ENCODE results near the gene TNS4. TPM values are rescaled to one million over a fixed set of nuclear protein-coding genes. Genes with fewer than 3 reads are reported as not detected.
A peak's percentile ranks its signal among the peaks of the same experiment; 100 is the strongest.

TNS4 gene
- total RNA-seq, 1 experiment from 2014 or later, result 36.6 TPM

- no peaks in the 10 kb centered on the region for H3K9me2 ChIP-seq (ENCODE audit: insufficient read depth)
- no TSS peak for BruUV-seq (replicated peaks)
- peaks cover 7% of the 10 kb centered on the region; the same call in 1 of the 2 replicates for H3K79me2 ChIP-seq (ENCODE audit: insufficient read depth, low read length)
- H2AFZ ChIP-seq (ENCODE audit: low read depth, low read length, poor library complexity, severe bottlenecking), result no peak overlapping the region
- POLR2A ChIA-PET, result no interaction called here
- no peaks in the 10 kb centered on the region for H3K9me3 ChIP-seq (ENCODE audit: control insufficient read depth in 1 of 2, insufficient read depth in 1 of 2, low read depth in 1 of 2, low read length in 2 of 2)
- DNase-seq (ENCODE audit: low read depth, low spot score) (no peak), ATAC-seq (no peak)
- H3K4me3 ChIP-seq (replicated peaks in 1 of 2; ENCODE audit: low read depth in 1 of 2, low read length in 2 of 2), result no peak overlapping the region
- H3K4me1 ChIP-seq (ENCODE audit: control insufficient read depth in 1 of 2, insufficient read depth in 2 of 2, low read length in 2 of 2), result peaks cover 33 to 62% of the 10 kb centered on the region in 2 experiments
- TF ChIP-seq EZH2phosphoT487 (IDR thresholded peaks at IDR 0.05; ENCODE audit: borderline replicate concordance) (no peak), FOSL1 (IDR thresholded peaks at IDR 0.05; ENCODE audit: low read depth) (no peak), CBX3 (IDR thresholded peaks at IDR 0.05; ENCODE audit: low read depth) (no peak), POLR2A (IDR thresholded peaks at IDR 0.05; ENCODE audit: borderline replicate concordance, extremely low read depth, insufficient read depth, insufficient read length) (no peak), EZH2 (IDR thresholded peaks at IDR 0.05) (no peak), POLR2AphosphoS5 (IDR thresholded peaks at IDR 0.05; ENCODE audit: low read depth, low read length) (no peak)
- CTCF ChIA-PET, result no interaction called here
- intact Hi-C loops (cut with micrococcal nuclease), result no loop called here
- H3K27me3 ChIP-seq (ENCODE audit: insufficient read depth, low read length), result no peaks in the 10 kb centered on the region
- H3K27ac ChIP-seq (ENCODE audit: low read depth, low read length), result peak overlapping the region; percentile 14; the same call in 1 of the 2 replicates
- H3K4me2 ChIP-seq (ENCODE audit: low read length), result 0 out of 2 replicates have a peak overlapping the region, but pooled peaks have one; percentile 5
- H3K36me3 ChIP-seq (ENCODE audit: control insufficient read depth in 1 of 2, insufficient read depth in 2 of 2, low read length in 2 of 2), result peaks cover 11 to 27% of the 10 kb centered on the region in 2 experiments
- RAD21 ChIA-PET (ENCODE audit: low non-redundant PET in 1 of 2, low total read pairs in 2 of 2, uncharacterized antibody in 2 of 2, unreplicated experiment in 2 of 2), result no interaction called here
- no peaks in the 10 kb centered on the region for H4K20me1 ChIP-seq (ENCODE audit: insufficient read depth)
- no peak overlapping the region; the same call in 1 of the 2 replicates for H3K9ac ChIP-seq (ENCODE audit: low read length)
Observed at GRCh38 chr17:40490289-40490853, 11.1 kb downstream of the TNS4 start.

GRCh38 chr17:40487371-40488020 lies 13.9 kb downstream of the TNS4 start:
- H3K27me3 ChIP-seq (ENCODE audit: insufficient read depth, low read length), result no peaks in the 10 kb centered on the region
- intact Hi-C loops (cut with micrococcal nuclease), result no loop called here
- H3K79me2 ChIP-seq (ENCODE audit: insufficient read depth, low read length), result no peaks in the 10 kb centered on the region
- no TSS peak for BruUV-seq (replicated peaks)
- H3K9me3 ChIP-seq (ENCODE audit: control insufficient read depth in 1 of 2, insufficient read depth in 1 of 2, low read depth in 1 of 2, low read length in 2 of 2), result no peaks in the 10 kb centered on the region
- POLR2A ChIA-PET, result interaction anchor here (1.3 to 1.6 kb wide), 2 partner anchors 11 to 14 kb away, joined by 6 to 11 read pairs; partner anchors contain the start of gene TNS4
- RAD21 ChIA-PET (ENCODE audit: low non-redundant PET in 1 of 2, low total read pairs in 2 of 2, uncharacterized antibody in 2 of 2, unreplicated experiment in 2 of 2), result interaction anchor here in 1 of 2 experiments (0.9 kb wide), 1 partner anchor 46 kb away, joined by 4 read pairs; no protein-coding TSS in a partner anchor
- ATAC-seq, result no peak
- peak overlapping the region; percentile 49; the same call in 1 of the 2 replicates for H3K27ac ChIP-seq (ENCODE audit: low read depth, low read length)
- H3K4me1 ChIP-seq (ENCODE audit: control insufficient read depth in 1 of 2, insufficient read depth in 2 of 2, low read length in 2 of 2), result peaks cover 57 to 86% of the 10 kb centered on the region in 2 experiments
- H2AFZ ChIP-seq (ENCODE audit: low read depth, low read length, poor library complexity, severe bottlenecking), result no peak overlapping the region
- no peak overlapping the region for H3K9ac ChIP-seq (ENCODE audit: low read length)
- no peak overlapping the region for H3K4me3 ChIP-seq (replicated peaks in 1 of 2; ENCODE audit: low read depth in 1 of 2, low read length in 2 of 2)
- CTCF ChIA-PET, result no interaction called here
- DNase-seq (ENCODE audit: low read depth, low spot score), result no peak
- H4K20me1 ChIP-seq (ENCODE audit: insufficient read depth), result no peaks in the 10 kb centered on the region
- H3K36me3 ChIP-seq (ENCODE audit: control insufficient read depth in 1 of 2, insufficient read depth in 2 of 2, low read length in 2 of 2), result peaks cover 6 to 11% of the 10 kb centered on the region in 2 experiments; a peak in 3 of 4 replicates
- no peaks in the 10 kb centered on the region for H3K9me2 ChIP-seq (ENCODE audit: insufficient read depth)
- peak overlapping the region; percentile 72; the same call in 1 of the 2 replicates for H3K4me2 ChIP-seq (ENCODE audit: low read length)
- TF ChIP-seq REST (IDR thresholded peaks at IDR 0.05; ENCODE audit: low read depth) (no peak), FOSL1 (IDR thresholded peaks at IDR 0.05; ENCODE audit: low read depth) (no peak), CTCF (IDR thresholded peaks at IDR 0.05 in 2 of 3, conservative IDR thresholded peaks at IDR 0.05 in 1 of 3; ENCODE audit: borderline replicate concordance in 1 of 3, insufficient read depth in 1 of 3, low read depth in 2 of 3, low read length in 2 of 3) (no peak), EZH2phosphoT487 (IDR thresholded peaks at IDR 0.05; ENCODE audit: borderline replicate concordance) (no peak), CBX3 (IDR thresholded peaks at IDR 0.05; ENCODE audit: low read depth) (no peak), ELF1 (IDR thresholded peaks at IDR 0.05; ENCODE audit: borderline replicate concordance, low read depth) (no peak), SRF (IDR thresholded peaks at IDR 0.05; ENCODE audit: low read depth) (no peak), RAD21 (IDR thresholded peaks at IDR 0.05; ENCODE audit: low read depth) (no peak), SP1 (IDR thresholded peaks at IDR 0.05; ENCODE audit: low read depth) (no peak), ZNF274 (IDR thresholded peaks at IDR 0.05; ENCODE audit: low read depth, low read length) (no peak), EGR1 (IDR thresholded peaks at IDR 0.05; ENCODE audit: low read depth) (no peak), POLR2AphosphoS5 (IDR thresholded peaks at IDR 0.05; ENCODE audit: low read depth, low read length) (no peak)
